Measurements from ENCODE around the gene C10orf120. TPM values are rescaled to one million over a fixed set of nuclear protein-coding genes. Genes with fewer than 3 reads are reported as not detected.

The C10orf120 gene
- total RNA-seq, 2 donors from 2014 or later = not detected

DNA sequence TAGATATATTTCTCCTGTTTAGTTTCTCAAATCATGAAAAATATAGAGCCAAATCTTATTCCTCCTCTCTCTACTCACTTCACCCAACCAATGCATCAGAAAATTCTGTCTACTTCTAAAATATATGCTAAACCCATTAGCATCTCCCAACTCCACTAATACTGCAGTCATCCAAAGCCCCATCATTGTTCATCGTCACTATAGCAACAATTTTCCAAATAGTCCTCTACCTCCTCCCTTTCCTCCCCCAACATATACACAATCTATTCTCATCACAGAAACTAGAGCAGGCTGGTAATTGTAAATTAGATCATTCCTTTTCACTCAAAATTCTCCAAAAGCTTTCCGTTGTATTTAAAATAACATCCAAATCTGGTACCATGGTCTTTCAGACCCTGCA is 38.4 kb upstream of the C10orf120 start:
- no peaks in the 10 kb centered on the region for H3K9me3 ChIP-seq
- no peak overlapping the region for H3K4me3 ChIP-seq
- intact Hi-C loops (cut with DNase I) = no loop called here
- 91 to 96% methylated on average over 2 of the region's 2 CpGs for WGBS, 2 donors
- no peak overlapping the region for H3K27ac ChIP-seq
- H3K4me1 ChIP-seq = no peaks in the 10 kb centered on the region
- H3K27me3 ChIP-seq = no peaks in the 10 kb centered on the region
- DNase-seq = no peak
- ATAC-seq = no peak
- H3K36me3 ChIP-seq (replicated peaks in 1 of 2; ENCODE audit: insufficient read depth in 1 of 2, low read depth in 2 of 2) = no peaks in the 10 kb centered on the region
- TF ChIP-seq, protein P1, sequence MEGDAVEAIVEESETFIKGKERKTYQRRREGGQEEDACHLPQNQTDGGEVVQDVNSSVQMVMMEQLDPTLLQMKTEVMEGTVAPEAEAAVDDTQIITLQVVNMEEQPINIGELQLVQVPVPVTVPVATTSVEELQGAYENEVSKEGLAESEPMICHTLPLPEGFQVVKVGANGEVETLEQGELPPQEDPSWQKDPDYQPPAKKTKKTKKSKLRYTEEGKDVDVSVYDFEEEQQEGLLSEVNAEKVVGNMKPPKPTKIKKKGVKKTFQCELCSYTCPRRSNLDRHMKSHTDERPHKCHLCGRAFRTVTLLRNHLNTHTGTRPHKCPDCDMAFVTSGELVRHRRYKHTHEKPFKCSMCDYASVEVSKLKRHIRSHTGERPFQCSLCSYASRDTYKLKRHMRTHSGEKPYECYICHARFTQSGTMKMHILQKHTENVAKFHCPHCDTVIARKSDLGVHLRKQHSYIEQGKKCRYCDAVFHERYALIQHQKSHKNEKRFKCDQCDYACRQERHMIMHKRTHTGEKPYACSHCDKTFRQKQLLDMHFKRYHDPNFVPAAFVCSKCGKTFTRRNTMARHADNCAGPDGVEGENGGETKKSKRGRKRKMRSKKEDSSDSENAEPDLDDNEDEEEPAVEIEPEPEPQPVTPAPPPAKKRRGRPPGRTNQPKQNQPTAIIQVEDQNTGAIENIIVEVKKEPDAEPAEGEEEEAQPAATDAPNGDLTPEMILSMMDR (IDR thresholded peaks at IDR 0.05) = no peak
- no peak for TF ChIP-seq POLR2A (IDR thresholded peaks at IDR 0.05)

DNA sequence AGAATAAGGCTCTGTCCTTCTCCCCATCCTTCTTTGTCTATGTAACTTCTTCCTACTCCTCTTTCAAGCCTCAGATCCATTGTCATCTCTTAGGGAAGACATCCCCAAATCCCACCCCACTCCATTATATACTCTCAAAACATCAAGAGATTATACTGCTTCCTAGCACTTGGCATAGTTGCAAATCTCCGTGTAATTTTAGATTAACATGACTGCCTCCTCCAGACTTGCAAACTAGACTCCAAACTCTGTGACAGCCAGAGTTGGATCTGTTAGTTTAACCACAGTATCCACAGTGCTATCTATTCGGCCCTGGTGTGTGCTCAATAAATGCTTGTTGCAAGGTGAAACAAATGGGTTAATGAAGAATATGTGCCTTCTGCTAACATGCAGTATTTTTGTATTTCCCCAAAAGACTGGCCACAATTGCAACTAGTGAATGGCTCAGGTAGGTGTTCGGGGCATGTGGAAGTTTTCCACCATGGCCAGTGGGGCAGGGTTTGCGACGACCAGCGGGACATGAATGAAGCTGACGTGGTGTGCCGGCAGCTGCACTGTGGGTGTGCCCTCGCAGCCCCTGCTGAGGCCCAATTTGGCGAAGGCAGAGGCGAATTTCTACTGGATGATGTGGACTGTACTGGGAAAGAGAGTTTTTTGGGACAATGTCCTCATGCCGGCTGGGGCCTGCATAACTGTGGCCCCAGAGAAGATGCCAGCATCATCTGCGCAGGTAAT is 34.5 kb upstream of the C10orf120 start:
- ATAC-seq (no peak), DNase-seq (no peak)
- TF ChIP-seq, protein P1 (IDR thresholded peaks at IDR 0.05) = no peak
- no peak for TF ChIP-seq POLR2A (IDR thresholded peaks at IDR 0.05)
- intact Hi-C loops (cut with DNase I) = no loop called here
- Histone ChIP-seq H3K4me1 (no peaks in the 10 kb centered on the region), H3K27ac (no peak overlapping the region), H3K36me3 (replicated peaks in 1 of 2; ENCODE audit: insufficient read depth in 1 of 2, low read depth in 2 of 2) (no peaks in the 10 kb centered on the region), H3K27me3 (no peaks in the 10 kb centered on the region), H3K9me3 (no peaks in the 10 kb centered on the region), H3K4me3 (no peak overlapping the region)
- WGBS, 2 donors = 74 to 81% methylated on average over 13 of the region's 13 CpGs

DNA sequence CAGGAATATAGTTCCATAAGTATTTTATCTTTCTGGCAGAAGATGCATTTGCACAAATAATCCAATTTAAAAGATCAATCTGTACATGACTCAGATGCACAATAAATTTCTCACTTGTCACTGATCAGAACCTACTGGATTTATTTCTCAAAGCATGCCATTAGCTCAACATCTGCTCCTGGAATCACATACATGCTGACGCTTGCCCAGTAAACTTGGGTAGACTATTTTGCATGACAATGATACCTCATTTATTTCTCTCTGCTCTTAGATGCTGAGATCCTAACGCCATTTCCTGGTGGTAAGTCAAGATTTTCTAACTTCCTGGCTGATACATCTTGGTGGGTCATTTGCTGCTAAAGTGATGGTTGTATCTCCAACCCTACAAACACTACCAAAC is 33.8 kb upstream of the C10orf120 start:
- Histone ChIP-seq H3K27ac (no peak overlapping the region), H3K27me3 (no peaks in the 10 kb centered on the region), H3K4me1 (no peaks in the 10 kb centered on the region), H3K4me3 (no peak overlapping the region), H3K36me3 (replicated peaks in 1 of 2; ENCODE audit: insufficient read depth in 1 of 2, low read depth in 2 of 2) (no peaks in the 10 kb centered on the region), H3K9me3 (no peaks in the 10 kb centered on the region)
- DNase-seq = no peak
- intact Hi-C loops (cut with DNase I) = no loop called here
- TF ChIP-seq POLR2A (IDR thresholded peaks at IDR 0.05) = no peak
- TF ChIP-seq, protein P1 (IDR thresholded peaks at IDR 0.05) = no peak
- ATAC-seq = no peak
- WGBS, 2 donors = 68 to 85% methylated on average over 2 of the region's 2 CpGs

DNA sequence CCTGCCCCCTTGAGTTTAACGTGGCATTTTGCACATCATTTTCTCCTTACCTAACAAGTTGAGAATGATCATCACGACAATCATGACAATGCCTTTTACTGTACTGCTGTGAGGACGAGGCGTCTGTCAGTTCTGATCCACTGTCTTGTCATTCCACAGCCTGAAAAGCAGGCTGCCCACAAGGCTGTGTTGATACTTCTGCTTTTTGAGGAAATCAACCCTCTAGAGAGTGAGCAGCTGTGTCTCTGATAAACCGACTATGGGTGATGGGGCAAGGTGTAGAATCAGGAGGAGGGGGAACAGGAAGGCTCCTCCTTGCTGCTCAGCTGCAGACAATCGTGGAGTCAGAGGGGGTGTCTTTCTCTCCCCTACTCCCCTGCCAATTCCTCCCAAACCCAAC is 30.6 kb upstream of the C10orf120 start:
- TF ChIP-seq POLR2A (IDR thresholded peaks at IDR 0.05) = no peak
- TF ChIP-seq, protein P1 (IDR thresholded peaks at IDR 0.05) = no peak
- ATAC-seq = no peak
- DNase-seq = no peak

DNA sequence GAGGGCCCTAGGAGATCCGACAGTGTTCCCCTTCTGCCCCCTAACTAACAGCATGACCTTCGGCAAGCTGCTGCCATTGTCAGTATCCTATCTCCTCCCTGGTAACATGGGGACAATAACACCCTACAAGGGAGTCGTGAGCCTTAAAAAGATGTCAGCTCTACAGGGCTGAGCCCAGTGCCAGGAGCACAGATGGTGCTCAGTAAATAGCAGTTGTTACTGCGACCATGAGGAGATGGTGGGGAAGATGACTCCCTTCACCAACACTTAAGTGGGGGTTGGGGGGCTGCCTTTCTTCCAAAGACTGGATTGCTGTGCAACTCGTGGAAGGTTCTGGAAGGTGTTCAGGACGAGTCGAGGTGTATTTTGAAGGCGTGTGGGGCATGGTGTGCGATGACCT is 29.5 kb upstream of the C10orf120 start:
- Histone ChIP-seq H3K27me3 (no peaks in the 10 kb centered on the region), H3K4me1 (no peaks in the 10 kb centered on the region), H3K27ac (no peak overlapping the region), H3K4me3 (no peak overlapping the region), H3K9me3 (no peaks in the 10 kb centered on the region), H3K36me3 (replicated peaks in 1 of 2; ENCODE audit: insufficient read depth in 1 of 2, low read depth in 2 of 2) (no peaks in the 10 kb centered on the region)
- no peak for TF ChIP-seq POLR2A (IDR thresholded peaks at IDR 0.05)
- TF ChIP-seq, protein P1 (IDR thresholded peaks at IDR 0.05) = no peak
- no peak for ATAC-seq
- WGBS, 2 donors = 76 to 81% methylated on average over 9 of the region's 9 CpGs
- DNase-seq = no peak
- intact Hi-C loops (cut with DNase I) = no loop called here

More for the DNA sequence above, 30.6 kb upstream of the C10orf120 start:
- Histone ChIP-seq H3K36me3 (replicated peaks in 1 of 2; ENCODE audit: insufficient read depth in 1 of 2, low read depth in 2 of 2) (no peaks in the 10 kb centered on the region), H3K9me3 (no peaks in the 10 kb centered on the region), H3K27ac (no peak overlapping the region), H3K4me1 (no peaks in the 10 kb centered on the region), H3K27me3 (no peaks in the 10 kb centered on the region), H3K4me3 (no peak overlapping the region)
- WGBS, 2 donors = 62 to 69% methylated on average over 6 of the region's 6 CpGs
- intact Hi-C loops (cut with DNase I) = no loop called here
